GM12874 (cell line): ENCODE measurements around the gene ABHD13.

Source experiments
- CTCF ChIP-seq: IDR thresholded peaks from 2 replicates; pipeline ENCODE4 v1.5.1; 2011; ENCODE audit warnings: low read depth, mild to moderate bottlenecking, control low read depth, low read length, moderate library complexity; ENCODE audit not compliant: insufficient read depth

The ABHD13 gene

GRCh38 chr13:108276060-108276459 lies 57.9 kb downstream of the ABHD13 start:
- no peak for TF ChIP-seq CTCF

- TF ChIP-seq CTCF = no peak
Observed at GRCh38 chr13:108278466-108278865, 60.3 kb downstream of the ABHD13 start.

- no peak for TF ChIP-seq CTCF
Observed at GRCh38 chr13:108281901-108282300, 63.7 kb downstream of the ABHD13 start.

- no peak for TF ChIP-seq CTCF
Observed at GRCh38 chr13:108283110-108283509, 64.9 kb downstream of the ABHD13 start.
